Effector memory CD4-positive, alpha-beta T cell (primary cell): Measurements from ENCODE around the gene RAPGEF6.

ENCODE experiments used
- DNase-seq, 3 donors: peaks; one replicate each; pipeline ENCODE4 v3.0.0-alpha.2; 2020
- H3K27ac ChIP-seq: 2 replicates; pipeline ENCODE4 v1.7.0; 2013; ENCODE audit warnings: mild to moderate bottlenecking, low read length, moderate library complexity; ENCODE audit not compliant: insufficient read depth, poor library complexity, severe bottlenecking
- H3K27me3 ChIP-seq: replicated peaks from 2 replicates; pipeline ENCODE4 v1.7.0; 2013; ENCODE audit warnings: mild to moderate bottlenecking, low read length; ENCODE audit not compliant: insufficient read depth, control insufficient read depth, poor library complexity, severe bottlenecking
- H3K36me3 ChIP-seq: 2 replicates; pipeline ENCODE4 v1.7.0; 2013; ENCODE audit warnings: mild to moderate bottlenecking, low read length, moderate library complexity; ENCODE audit not compliant: control insufficient read depth, insufficient read depth
- H3K4me1 ChIP-seq: 2 replicates; pipeline ENCODE4 v1.7.0; 2013; ENCODE audit warnings: low read length, mild to moderate bottlenecking; ENCODE audit not compliant: control insufficient read depth, insufficient read depth, poor library complexity, severe bottlenecking
- H3K4me3 ChIP-seq: 2 replicates; pipeline ENCODE4 v1.7.0; 2013; ENCODE audit warnings: low read length, low read depth, mild to moderate bottlenecking; ENCODE audit not compliant: insufficient read depth, poor library complexity, severe bottlenecking
- H3K9me3 ChIP-seq: 2 replicates; pipeline ENCODE4 v1.7.0; 2013; ENCODE audit warnings: mild to moderate bottlenecking, low read length, moderate library complexity; ENCODE audit not compliant: control insufficient read depth

The RAPGEF6 gene

GRCh38 chr5:131671994-131672655 is 37.1 kb upstream of the RAPGEF6 start:
- H3K4me3 ChIP-seq = no peak overlapping the region
- H3K4me1 ChIP-seq = no peaks in the 10 kb centered on the region
- no peaks in the 10 kb centered on the region for H3K27me3 ChIP-seq
- H3K9me3 ChIP-seq = no peaks in the 10 kb centered on the region
- H3K27ac ChIP-seq = no peak overlapping the region
- H3K36me3 ChIP-seq = peaks cover 29% of the 10 kb centered on the region
- no peak for DNase-seq

- no peaks in the 10 kb centered on the region for H3K27me3 ChIP-seq
- peaks cover 22% of the 10 kb centered on the region for H3K36me3 ChIP-seq
- H3K9me3 ChIP-seq = no peaks in the 10 kb centered on the region
- no peak overlapping the region for H3K27ac ChIP-seq
- H3K4me3 ChIP-seq = no peak overlapping the region
- no peaks in the 10 kb centered on the region for H3K4me1 ChIP-seq
- DNase-seq = no peak
These were observed 36.4 kb upstream of the RAPGEF6 start for GRCh38 chr5:131671409-131671808.

- Histone ChIP-seq H3K27ac (no peak overlapping the region), H3K4me3 (no peak overlapping the region), H3K36me3 (peaks cover 28% of the 10 kb centered on the region), H3K4me1 (no peaks in the 10 kb centered on the region), H3K9me3 (peaks cover 14% of the 10 kb centered on the region), H3K27me3 (no peaks in the 10 kb centered on the region)
- DNase-seq = no peak
These were observed 29.9 kb upstream of the RAPGEF6 start for GRCh38 chr5:131664929-131665328.

GRCh38 chr5:131661933-131662332 is 26.9 kb upstream of the RAPGEF6 start:
- peaks cover 27% of the 10 kb centered on the region for H3K36me3 ChIP-seq
- peaks cover 15% of the 10 kb centered on the region for H3K9me3 ChIP-seq
- H3K27ac ChIP-seq = no peak overlapping the region
- no peaks in the 10 kb centered on the region for H3K4me1 ChIP-seq
- no peaks in the 10 kb centered on the region for H3K27me3 ChIP-seq
- no peak for DNase-seq
- H3K4me3 ChIP-seq = no peak overlapping the region

- no peaks in the 10 kb centered on the region for H3K4me1 ChIP-seq
- H3K27ac ChIP-seq = no peak overlapping the region
- no peak for DNase-seq
- H3K36me3 ChIP-seq = peaks cover 27% of the 10 kb centered on the region
- H3K27me3 ChIP-seq = no peaks in the 10 kb centered on the region
- no peak overlapping the region for H3K4me3 ChIP-seq
- H3K9me3 ChIP-seq = peaks cover 15% of the 10 kb centered on the region
These were observed 24.8 kb upstream of the RAPGEF6 start for GRCh38 chr5:131659841-131660240.

- H3K36me3 ChIP-seq = peaks cover 31% of the 10 kb centered on the region
- H3K4me1 ChIP-seq = no peaks in the 10 kb centered on the region
- no peak overlapping the region for H3K4me3 ChIP-seq
- H3K27ac ChIP-seq = no peak overlapping the region
- peaks cover 15% of the 10 kb centered on the region for H3K9me3 ChIP-seq
- DNase-seq = no peak
- H3K27me3 ChIP-seq = no peaks in the 10 kb centered on the region
These were observed 24.3 kb upstream of the RAPGEF6 start for GRCh38 chr5:131659290-131659689.

GRCh38 chr5:131654776-131655175 is 19.7 kb upstream of the RAPGEF6 start:
- H3K27ac ChIP-seq = no peak overlapping the region
- H3K27me3 ChIP-seq = no peaks in the 10 kb centered on the region
- H3K4me1 ChIP-seq = no peaks in the 10 kb centered on the region
- H3K9me3 ChIP-seq = no peaks in the 10 kb centered on the region
- no peak overlapping the region for H3K4me3 ChIP-seq
- DNase-seq = no peak
- peaks cover 15% of the 10 kb centered on the region for H3K36me3 ChIP-seq

GRCh38 chr5:131654309-131654708 is 19.3 kb upstream of the RAPGEF6 start:
- Histone ChIP-seq H3K27ac (no peak overlapping the region), H3K27me3 (no peaks in the 10 kb centered on the region), H3K36me3 (peaks cover 11% of the 10 kb centered on the region), H3K9me3 (no peaks in the 10 kb centered on the region), H3K4me1 (no peaks in the 10 kb centered on the region), H3K4me3 (no peak overlapping the region)
- DNase-seq = no peak

- no peak for DNase-seq
- H3K36me3 ChIP-seq = peaks cover 8% of the 10 kb centered on the region
These were observed 14.1 kb upstream of the RAPGEF6 start for GRCh38 chr5:131649161-131649560.

GRCh38 chr5:131647048-131647769 is 12.2 kb upstream of the RAPGEF6 start:
- DNase-seq = no peak
- Histone ChIP-seq H3K27me3 (no peaks in the 10 kb centered on the region), H3K9me3 (no peaks in the 10 kb centered on the region), H3K4me1 (no peaks in the 10 kb centered on the region), H3K36me3 (peaks cover 6% of the 10 kb centered on the region), H3K4me3 (no peak overlapping the region), H3K27ac (no peak overlapping the region)

More at GRCh38 chr5:131649161-131649560, 14.1 kb upstream of the RAPGEF6 start:
- H3K27me3 ChIP-seq = no peaks in the 10 kb centered on the region
- H3K4me3 ChIP-seq = no peak overlapping the region
- H3K27ac ChIP-seq = no peak overlapping the region
- no peaks in the 10 kb centered on the region for H3K9me3 ChIP-seq
- no peaks in the 10 kb centered on the region for H3K4me1 ChIP-seq
